ENCODE data around the gene ADRM1.

Gene ADRM1

DNA sequence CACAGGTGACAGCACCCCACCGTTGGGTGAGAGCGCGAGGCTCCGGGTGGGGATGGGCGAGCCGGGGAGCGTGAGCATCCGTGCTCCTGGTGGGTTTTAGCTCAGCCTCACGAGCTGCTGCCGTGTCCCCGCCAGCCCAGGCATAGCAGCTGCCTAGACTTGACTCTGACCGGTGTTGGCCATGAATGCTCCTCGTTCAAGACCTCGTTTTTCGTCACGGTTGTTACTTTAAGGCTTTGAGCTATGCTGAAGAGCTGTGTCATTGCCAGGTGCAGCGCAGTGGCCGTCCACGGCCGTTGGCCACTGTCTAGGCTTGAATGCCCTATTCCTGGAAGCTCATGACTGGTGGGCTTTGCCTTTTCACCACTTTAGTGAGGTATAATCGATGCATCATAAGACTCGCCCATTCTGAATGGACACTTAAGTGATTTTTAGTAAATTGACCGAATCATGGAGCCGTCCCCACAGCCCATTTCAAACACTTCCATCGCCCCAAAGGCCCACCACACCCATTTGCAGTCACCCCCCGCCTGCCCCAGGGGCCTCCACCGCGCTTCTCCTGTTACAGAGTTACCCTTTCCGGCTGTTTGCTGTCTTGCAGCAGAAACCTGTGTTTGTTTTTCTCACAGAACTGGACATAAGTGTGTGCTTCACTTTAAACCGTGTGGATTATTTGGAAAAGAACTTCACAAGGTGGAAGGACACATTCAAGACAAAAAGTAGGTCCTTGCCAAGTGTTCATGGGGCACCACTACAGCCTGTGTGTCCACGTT is 21.4 kb upstream of the ADRM1 start:
- no peak for DNase-seq

DNA sequence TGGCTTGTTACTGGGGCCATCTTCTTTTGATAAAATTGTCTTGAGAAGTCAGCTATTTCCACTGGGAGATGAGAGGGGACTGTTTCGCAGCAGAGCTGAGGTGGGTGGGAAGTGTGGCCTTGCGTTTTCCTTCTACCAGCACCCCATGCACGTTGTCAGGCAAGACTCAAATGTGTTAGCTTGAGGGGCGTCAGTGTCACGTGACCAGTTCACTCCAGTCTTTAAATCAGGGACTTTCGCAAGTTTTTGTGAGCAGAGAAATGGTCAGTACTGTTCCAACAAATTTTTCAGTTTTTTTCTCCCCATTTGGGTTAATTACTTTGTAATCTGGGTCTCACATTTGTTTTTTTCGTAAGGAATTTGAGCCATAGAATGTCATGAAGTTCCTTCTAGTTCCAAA is 20.7 kb upstream of the ADRM1 start:
- DNase-seq: no peak

GRCh38 chr20:62282877-62283503 is 19.8 kb upstream of the ADRM1 start:
- DNase-seq: no peak

DNA sequence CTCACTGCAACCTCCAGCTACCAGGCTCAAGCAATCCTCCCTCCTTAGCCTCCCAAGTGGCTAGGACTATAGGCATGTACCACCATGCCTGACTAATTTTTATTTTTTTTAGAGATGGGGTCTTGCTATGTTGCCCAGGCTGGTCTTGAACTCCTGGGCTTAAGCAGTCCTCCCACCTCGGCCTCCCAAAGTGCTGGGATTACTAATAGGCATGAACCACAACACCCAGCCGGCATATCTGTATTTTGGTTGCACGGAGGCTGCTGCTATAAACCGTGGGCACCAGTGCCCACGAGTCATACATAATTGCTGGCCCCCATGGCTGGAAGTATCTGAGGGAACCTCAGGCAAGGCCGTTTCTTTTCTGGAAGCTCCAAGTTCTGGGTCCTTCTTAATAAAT is 18.3 kb upstream of the ADRM1 start:
- no peak for DNase-seq

DNA sequence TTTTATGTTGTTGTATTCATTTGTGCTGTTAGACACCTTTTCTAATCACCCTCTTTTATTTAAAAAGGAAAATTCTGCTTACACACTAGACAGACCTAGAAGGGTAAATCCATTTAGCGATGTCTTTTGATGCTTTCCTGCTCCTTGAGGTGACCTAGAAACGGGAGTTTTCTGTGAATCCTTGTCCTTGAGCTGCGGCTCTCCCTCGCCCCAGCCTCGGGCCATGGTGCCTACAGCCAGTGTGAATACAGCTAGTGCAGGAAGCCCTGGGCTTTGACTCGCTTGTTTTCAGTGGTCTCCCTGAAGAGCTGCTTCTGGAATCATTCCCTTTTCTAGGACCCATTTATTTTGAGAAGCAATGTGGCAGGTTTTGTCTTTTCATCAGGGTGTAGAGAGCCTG is 17.6 kb upstream of the ADRM1 start:
- DNase-seq: no peak

- DNase-seq: no peak
Measured at GRCh38 chr20:62285722-62286121, 17.1 kb upstream of the ADRM1 start.

- DNase-seq: no peak
Measured at GRCh38 chr20:62286493-62287064, 16.2 kb upstream of the ADRM1 start.

DNA sequence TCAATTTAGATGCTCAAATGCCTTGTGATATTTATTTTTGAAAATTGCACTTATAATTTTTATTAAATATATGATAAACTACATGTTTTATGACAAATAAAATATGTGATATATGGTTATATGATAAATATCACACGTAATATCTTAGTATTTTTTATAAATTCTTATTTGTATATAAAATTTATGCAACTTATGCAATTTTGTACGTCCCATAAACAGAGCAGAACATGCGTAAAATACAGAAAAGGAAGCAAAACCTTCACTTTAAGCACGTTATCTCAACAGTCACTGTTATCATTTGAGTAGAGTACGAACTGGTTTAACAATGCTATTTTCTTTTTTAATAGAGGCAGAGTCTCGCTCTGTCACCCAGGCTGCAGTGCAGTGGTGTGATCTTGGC is 15.7 kb upstream of the ADRM1 start:
- DNase-seq: no peak

- DNase-seq: no peak
Measured at GRCh38 chr20:62287759-62288534, 14.8 kb upstream of the ADRM1 start.

DNA sequence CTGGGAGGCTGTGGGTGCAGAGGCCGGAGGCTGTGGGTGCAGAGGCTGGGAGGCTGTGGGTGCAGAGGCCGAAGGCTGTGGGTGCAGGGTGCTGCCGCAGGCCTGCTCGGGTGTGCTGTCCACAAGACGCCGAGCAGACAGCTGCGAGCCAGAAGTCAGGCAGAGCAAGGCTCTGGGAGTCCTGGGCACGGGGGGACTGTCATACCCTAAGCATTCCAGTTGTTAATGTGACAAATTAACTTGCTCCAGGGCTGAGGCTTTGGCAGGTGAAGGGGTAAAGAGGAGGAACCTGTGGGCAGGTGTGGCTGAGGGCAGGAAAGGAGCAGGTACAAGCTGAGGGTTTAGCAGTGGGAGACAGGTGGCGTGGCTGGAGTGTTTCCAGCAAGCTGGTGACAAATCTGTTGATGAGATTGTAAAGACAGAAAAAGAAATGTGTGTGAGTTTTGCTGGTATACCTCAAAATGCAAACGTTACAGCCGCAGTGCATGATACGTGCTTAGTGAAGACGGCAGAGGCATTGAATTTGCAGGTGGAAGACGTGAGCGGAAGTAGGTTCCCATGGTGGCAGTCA is 14.2 kb upstream of the ADRM1 start:
- no peak for DNase-seq

- DNase-seq: no peak
Measured at GRCh38 chr20:62289131-62289530, 13.7 kb upstream of the ADRM1 start.

DNA sequence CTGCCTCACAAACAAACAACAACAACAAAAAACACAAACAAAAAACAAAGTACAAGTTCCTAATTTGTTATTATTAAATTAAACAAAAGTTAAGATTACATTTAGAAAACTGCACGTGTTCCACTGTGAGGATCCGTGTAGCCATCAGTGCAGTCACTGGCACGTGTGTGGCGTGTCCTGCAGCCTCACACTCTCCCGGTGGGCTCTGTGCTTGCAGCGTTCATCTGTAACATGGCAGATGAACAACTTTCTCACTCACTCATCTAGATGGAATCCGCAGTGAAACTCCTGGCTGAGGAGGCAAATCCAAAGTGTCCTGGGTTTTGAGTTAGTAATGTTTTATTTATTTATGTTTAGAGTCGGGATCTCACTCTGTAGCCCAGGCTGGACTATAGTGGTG is 12.9 kb upstream of the ADRM1 start:
- no peak for DNase-seq

DNA sequence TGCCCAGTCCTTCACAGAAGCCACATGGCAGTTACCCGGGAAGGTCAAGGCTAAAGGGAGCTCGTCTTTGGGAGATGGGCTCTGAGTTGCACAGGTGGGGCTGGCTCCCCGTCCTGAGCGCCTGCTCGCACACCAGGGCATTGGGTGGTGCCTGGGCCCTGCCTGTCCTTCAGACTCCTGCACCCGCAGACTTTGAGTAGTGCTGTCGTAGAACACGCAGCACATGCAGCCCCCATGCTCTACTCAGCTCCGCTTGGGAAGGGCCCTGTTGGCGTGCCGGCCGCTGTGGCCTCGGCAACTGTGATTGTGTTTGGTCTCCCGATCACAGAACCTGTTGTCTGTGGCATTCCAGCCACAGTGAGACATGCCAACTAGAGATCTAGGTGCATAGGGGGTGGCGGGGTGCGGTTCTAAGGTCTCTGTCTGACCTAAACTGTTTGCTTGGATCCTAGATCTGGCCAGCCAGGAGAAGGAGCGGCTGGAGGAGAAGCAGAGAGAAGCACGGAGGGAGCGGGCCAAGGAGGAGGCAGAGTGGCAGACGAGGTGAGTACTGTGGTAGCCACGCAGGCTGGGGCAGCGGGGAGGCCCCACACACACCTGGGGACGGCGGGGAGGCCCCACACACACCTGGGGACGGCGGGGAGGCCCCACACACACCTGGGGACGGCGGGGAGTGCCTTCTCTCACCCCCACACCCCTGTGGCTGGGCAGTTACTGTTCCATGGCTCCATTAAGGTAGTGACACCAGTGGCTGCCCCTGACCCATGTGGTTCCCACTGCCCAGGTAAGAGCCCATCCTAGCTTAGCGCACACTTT is 11.3 kb upstream of the ADRM1 start:
- DNase-seq: no peak

DNA sequence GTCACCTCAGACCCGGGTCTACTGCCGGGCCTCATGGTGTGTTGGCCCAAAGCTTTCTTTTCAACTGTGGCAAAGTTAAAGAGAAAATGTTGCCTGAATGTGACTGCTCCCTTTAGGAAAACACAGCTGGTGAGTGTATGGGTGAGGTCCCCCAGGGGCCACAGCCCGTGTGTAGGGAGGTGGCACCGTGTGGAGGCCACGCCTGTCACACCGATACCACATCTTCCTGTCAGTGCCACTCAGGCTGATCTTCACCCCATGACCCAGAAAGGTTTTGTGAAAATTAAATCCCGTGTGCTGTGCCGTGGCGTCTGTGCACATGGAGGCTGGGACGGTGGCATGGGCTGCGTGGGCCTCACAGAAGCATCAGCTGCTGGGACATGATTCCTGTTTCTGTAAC is 10.7 kb upstream of the ADRM1 start:
- no peak for DNase-seq

GRCh38 chr20:62293111-62293784 is 9.5 kb upstream of the ADRM1 start:
- no peak for DNase-seq

GRCh38 chr20:62293946-62294345 is 8.9 kb upstream of the ADRM1 start:
- DNase-seq: no peak

GRCh38 chr20:62294516-62294915 is 8.3 kb upstream of the ADRM1 start:
- no peak for DNase-seq

- no peak for DNase-seq
Measured at GRCh38 chr20:62296724-62297448, 5.9 kb upstream of the ADRM1 start.

- DNase-seq: no peak
Measured at GRCh38 chr20:62297449-62298227, 5.2 kb upstream of the ADRM1 start.

- DNase-seq: no peak
Measured at GRCh38 chr20:62298577-62299249, 4.1 kb upstream of the ADRM1 start.
